K562 (cell line): ENCODE data around the gene TLE6. TPM values are rescaled to one million over a fixed set of nuclear protein-coding genes. Genes with fewer than 3 reads are reported as not detected.

ENCODE experiments used
- ATAC-seq: fragments of 200-7000 bp; cut with Tn5 transposase; 3 replicates; pipeline ENCODE4 v1.9.1; 2020; ENCODE audit warnings: moderate library complexity
- BruUV-seq: library from RNA; stranded (reverse); fragments of 400-500 nt; replicated peaks from 2 replicates; lab custom pipeline; 2021; lab: Mats Ljungman, UMichigan
- CTCF ChIA-PET: fragments of 300-600 bp; formaldehyde crosslinking; extraction: SDS; loops from one replicate; lab custom pipeline; 2021; ENCODE audit warnings: low intra/inter-chr PET ratio; lab: Yijun Ruan, JAX
- POLR2A ChIA-PET: fragments of 300-600, 350-650 bp; sonication (Branson Sonifier 250); formaldehyde crosslinking; extraction: SDS; loops from one replicate; lab custom pipeline; 2021; ENCODE audit warnings: antibody characterized with exemption, inconsistent platforms; lab: Yijun Ruan, JAX
- DNase-seq, 4 experiments: peaks; one replicate each; pipeline versions ENCODE4 v3.0.0 to v3.0.0-alpha.2; 2011 to 2018; ENCODE audit warnings: low spot score in 3 of 4, mixed read lengths in 3 of 4; ENCODE audit errors: extremely low read depth in 1 of 4
- FAIRE-seq: peaks from 2 replicates; lab custom pipeline; 2011; peaks lifted over from hg19 to GRCh38; lab: Jason Lieb, UNC
- H2AFZ ChIP-seq: 2 replicates; pipeline ENCODE4 v1.6.0; 2011; ENCODE audit warnings: low read depth, low read length, control low read depth, inconsistent platforms
- H3K27ac ChIP-seq: fragments of 200-600 bp; 3 replicates; pipeline ENCODE4 v1.8.0; 2011; ENCODE audit warnings: low read depth, mild to moderate bottlenecking, control low read depth, inconsistent platforms, low read length, moderate library complexity, mixed read lengths; ENCODE audit errors: extremely low read depth
- H3K27me3 ChIP-seq, 2 experiments: fragments of 300-600 bp in 1 of 2; 2 replicates in 1 of 2; 3 replicates in 1 of 2; pipeline versions ENCODE4 v1.6.0 to v1.8.0; 2011; ENCODE audit warnings: inconsistent platforms in 2 of 2, low read length in 2 of 2, mild to moderate bottlenecking in 1 of 2, mixed read lengths in 1 of 2, moderate library complexity in 1 of 2; ENCODE audit not compliant: control insufficient read depth in 2 of 2, insufficient read depth in 2 of 2
- H3K36me3 ChIP-seq: fragments of 300-600 bp; 3 replicates; pipeline ENCODE4 v1.8.0; 2011; ENCODE audit warnings: mild to moderate bottlenecking, low read length, inconsistent platforms; ENCODE audit not compliant: control insufficient read depth, insufficient read depth
- H3K4me1 ChIP-seq, 2 experiments: fragments of 200-600 bp in 1 of 2; replicated peaks in 1 of 2; 2 replicates in 1 of 2; 3 replicates in 1 of 2; pipeline versions ENCODE4 v1.5.1 to v1.8.0; 2011; ENCODE audit warnings: inconsistent platforms in 2 of 2, low read length in 2 of 2, mild to moderate bottlenecking in 1 of 2, mixed read lengths in 1 of 2, moderate library complexity in 1 of 2; ENCODE audit not compliant: control insufficient read depth in 2 of 2, insufficient read depth in 2 of 2
- H3K4me2 ChIP-seq: 2 replicates; pipeline ENCODE4 v1.6.1; 2011; ENCODE audit warnings: low read length, control low read depth, inconsistent platforms, mixed read lengths; ENCODE audit not compliant: insufficient read depth
- H3K4me3 ChIP-seq: fragments of 200-600 bp; sonication (generic), shearing (Covaris generic); 2 replicates; pipeline ENCODE4 v1.5.1; 2016; ENCODE audit warnings: control low read depth, inconsistent platforms
- H3K79me2 ChIP-seq: fragments of 200-600 bp; 3 replicates; pipeline ENCODE4 v1.8.0; 2011; ENCODE audit warnings: low read length, inconsistent platforms; ENCODE audit not compliant: control insufficient read depth, insufficient read depth
- H3K9ac ChIP-seq, 2 experiments: 2 replicates each; pipeline versions ENCODE4 v1.6.0 to v1.6.1; 2011; ENCODE audit warnings: low read depth in 2 of 2, low read length in 2 of 2, control low read depth in 1 of 2, inconsistent platforms in 1 of 2, mild to moderate bottlenecking in 1 of 2, mixed read lengths in 1 of 2; ENCODE audit not compliant: insufficient read depth in 1 of 2
- H3K9me1 ChIP-seq: one replicate; pipeline ENCODE4 v1.6.0; 2011; ENCODE audit warnings: inconsistent platforms, mild to moderate bottlenecking, low read length, moderate library complexity; ENCODE audit not compliant: control insufficient read depth, insufficient read depth
- H3K9me3 ChIP-seq: replicated peaks from 2 replicates; pipeline ENCODE4 v1.5.1; 2011; ENCODE audit warnings: low read depth, low read length, inconsistent platforms; ENCODE audit not compliant: control insufficient read depth, insufficient read depth
- H4K20me1 ChIP-seq: replicated peaks from 2 replicates; pipeline ENCODE4 v1.6.1; 2011; ENCODE audit warnings: low read length, inconsistent platforms, mixed read lengths; ENCODE audit not compliant: control insufficient read depth, insufficient read depth
- ASH1L ChIP-seq: fragments of 450-650 bp; IDR thresholded peaks from 2 replicates; pipeline ENCODE4 v1.6.1; 2018; ENCODE audit warnings: borderline replicate concordance, mild to moderate bottlenecking, low read depth; ENCODE audit not compliant: partially characterized antibody
- EZH2 ChIP-seq: IDR thresholded peaks from 2 replicates; pipeline ENCODE4 v1.6.1; 2012; ENCODE audit warnings: low read depth, mild to moderate bottlenecking, inconsistent platforms, low read length, borderline replicate concordance
- FOXJ2 ChIP-seq: fragments of 200-800 bp; sonication (Bioruptor generic); IDR thresholded peaks from 2 replicates; pipeline ENCODE4 v1.6.1; 2016; ENCODE audit warnings: missing genetic modification characterization, missing compliant biosample characterization
- HDAC2 ChIP-seq: fragments of 450-650 bp; IDR thresholded peaks from 2 replicates; pipeline ENCODE4 v1.6.1; 2016; ENCODE audit warnings: mild to moderate bottlenecking
- HMBOX1 ChIP-seq: sonication (generic); IDR thresholded peaks from 2 replicates; pipeline ENCODE4 v1.6.1; 2016
- MECOM ChIP-seq: fragments of 250-450 bp; sonication (Bioruptor Pico); IDR thresholded peaks from 2 replicates; pipeline ENCODE4 v1.8.0; 2022; ENCODE audit warnings: inconsistent platforms
- NFE2L1 ChIP-seq: fragments of 450-650 bp; IDR thresholded peaks from 2 replicates; pipeline ENCODE4 v1.6.1; 2016; ENCODE audit warnings: missing genetic modification characterization, low read depth, mild to moderate bottlenecking, missing compliant biosample characterization, moderate library complexity, borderline replicate concordance
- ZNF274 ChIP-seq: IDR thresholded peaks from 2 replicates; pipeline ENCODE4 v1.6.1; 2011; ENCODE audit warnings: low read depth, mild to moderate bottlenecking, low read length, moderate library complexity, borderline replicate concordance
- ZNF780A ChIP-seq: fragments of 250-450 bp; sonication (Bioruptor Pico); IDR thresholded peaks from 2 replicates; pipeline ENCODE4 v1.5.0; 2021; ENCODE audit warnings: mild to moderate bottlenecking
- WGBS: fragments of 100-300 bp; shearing (Covaris generic); methylation state at CpG from one replicate; pipeline ENCODE4 v1.1.6; 2016; ENCODE audit warnings: low coverage, mixed read lengths; ENCODE audit not compliant: insufficient coverage; ENCODE audit errors: missing lambda C conversion rate; 5-methylcytosine and 5-hydroxymethylcytosine counted together
- in situ Hi-C: fragments of 300-500 bp; cut with MboI; formaldehyde crosslinking; loops from 4 replicates; pipeline ENCODE4 v1.15.0; 2018; ENCODE audit warnings: inconsistent platforms, mixed read lengths
- intact Hi-C: fragments of 100-400 bp; cut with micrococcal nuclease; formaldehyde crosslinking; loops from 2 replicates; pipeline ENCODE4 v1.14.2; 2022
- polyA plus RNA-seq, 8 experiments: library from polyadenylated mRNA; depleted of rRNA in 4 of 8; stranded (reverse) in 5 of 8; unstranded in 3 of 8; fragments of >200 nt; fragmentation: Nextera tagmentation in 2 of 8; fragmentation: Illumina TruSeq in 1 of 8; extraction: Ambion mirVana in 2 of 8; extraction: Trizol in 1 of 8; gene quantifications; 2 replicates each; pipeline versions ENCODE4 v1.2.1 to v1.2.3, GENCODE V29; 2011 to 2014; ENCODE audit warnings: inconsistent platforms in 1 of 8, missing spikeins in 1 of 8
- total RNA-seq, 7 experiments: library from RNA; depleted of rRNA in 6 of 7; stranded (reverse); fragments of >200 nt in 6 of 7; fragmentation: Illumina TruSeq in 2 of 7; extraction: Trizol in 2 of 7; gene quantifications; 2 replicates each; pipeline versions ENCODE4 v1.2.1 to v1.2.3, GENCODE V29; 2011 to 2021; ENCODE audit warnings: low replicate concordance in 1 of 7
- TF ChIP-seq, protein P1 (sequence below), 2 experiments: fragments of 150-350 bp in 1 of 2; IDR thresholded peaks; 2 replicates each; pipeline ENCODE4 v1.6.1; 2012 to 2016; ENCODE audit warnings: low read depth in 2 of 2, low read length in 2 of 2, mild to moderate bottlenecking in 1 of 2, moderate library complexity in 1 of 2

The TLE6 gene
- total and polyA plus RNA-seq, 9 of the 15 experiments (the other 6 are each of a cell fraction or from before 2014, with no cell fraction given): 1.1 to 6.1 (median 2.5) TPM

DNA sequence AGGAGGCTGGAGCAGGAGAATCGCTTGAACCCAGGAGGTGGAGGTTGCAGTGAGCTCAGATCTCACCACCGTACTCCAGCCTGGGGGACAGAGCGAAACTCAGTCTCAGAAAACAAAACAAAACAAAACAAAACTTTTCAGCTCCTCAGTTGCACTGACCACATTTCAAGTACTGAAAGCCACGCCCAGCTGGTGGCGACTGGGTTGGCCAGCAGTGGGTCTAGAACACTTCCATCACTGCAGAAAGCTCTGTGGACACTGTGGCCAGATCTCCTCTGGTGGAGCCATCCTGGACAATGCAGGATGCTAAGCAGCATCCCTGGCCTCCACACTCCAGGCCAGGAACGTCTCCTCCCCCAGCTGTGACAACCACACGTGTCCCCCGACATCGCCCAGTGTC is 30.6 kb downstream of the TLE6 start:
- no peaks in the 10 kb centered on the region; a peak in 1 of 5 replicates for H3K27me3 ChIP-seq
- H3K9ac ChIP-seq: 0 out of 4 replicates have a peak overlapping the region, but pooled peaks of 1 of the 2 experiments have one; percentile 70
- DNase-seq (no peak), ATAC-seq (no peak), FAIRE-seq (no peak)
- 52% methylated on average over 9 of the region's 9 CpGs for WGBS
- no peak overlapping the region for H3K4me2 ChIP-seq
- TF ChIP-seq FOXJ2 (tag): no peak
- no peak for TF ChIP-seq MECOM (CRISPR knock-in tag)
- no peak for TF ChIP-seq EZH2
- no peak for TF ChIP-seq ASH1L
- TF ChIP-seq NFE2L1 (tag): no peak
- no peak for TF ChIP-seq ZNF274
- TF ChIP-seq HDAC2: no peak
- TF ChIP-seq ZNF780A (CRISPR knock-in tag): no peak
- TF ChIP-seq, protein P1, sequence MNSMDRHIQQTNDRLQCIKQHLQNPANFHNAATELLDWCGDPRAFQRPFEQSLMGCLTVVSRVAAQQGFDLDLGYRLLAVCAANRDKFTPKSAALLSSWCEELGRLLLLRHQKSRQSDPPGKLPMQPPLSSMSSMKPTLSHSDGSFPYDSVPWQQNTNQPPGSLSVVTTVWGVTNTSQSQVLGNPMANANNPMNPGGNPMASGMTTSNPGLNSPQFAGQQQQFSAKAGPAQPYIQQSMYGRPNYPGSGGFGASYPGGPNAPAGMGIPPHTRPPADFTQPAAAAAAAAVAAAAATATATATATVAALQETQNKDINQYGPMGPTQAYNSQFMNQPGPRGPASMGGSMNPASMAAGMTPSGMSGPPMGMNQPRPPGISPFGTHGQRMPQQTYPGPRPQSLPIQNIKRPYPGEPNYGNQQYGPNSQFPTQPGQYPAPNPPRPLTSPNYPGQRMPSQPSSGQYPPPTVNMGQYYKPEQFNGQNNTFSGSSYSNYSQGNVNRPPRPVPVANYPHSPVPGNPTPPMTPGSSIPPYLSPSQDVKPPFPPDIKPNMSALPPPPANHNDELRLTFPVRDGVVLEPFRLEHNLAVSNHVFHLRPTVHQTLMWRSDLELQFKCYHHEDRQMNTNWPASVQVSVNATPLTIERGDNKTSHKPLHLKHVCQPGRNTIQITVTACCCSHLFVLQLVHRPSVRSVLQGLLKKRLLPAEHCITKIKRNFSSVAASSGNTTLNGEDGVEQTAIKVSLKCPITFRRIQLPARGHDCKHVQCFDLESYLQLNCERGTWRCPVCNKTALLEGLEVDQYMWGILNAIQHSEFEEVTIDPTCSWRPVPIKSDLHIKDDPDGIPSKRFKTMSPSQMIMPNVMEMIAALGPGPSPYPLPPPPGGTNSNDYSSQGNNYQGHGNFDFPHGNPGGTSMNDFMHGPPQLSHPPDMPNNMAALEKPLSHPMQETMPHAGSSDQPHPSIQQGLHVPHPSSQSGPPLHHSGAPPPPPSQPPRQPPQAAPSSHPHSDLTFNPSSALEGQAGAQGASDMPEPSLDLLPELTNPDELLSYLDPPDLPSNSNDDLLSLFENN (IDR thresholded peaks at IDR 0.05; ENCODE audit: low read depth in 2 of 2, low read length in 2 of 2): no peak
- no peak for TF ChIP-seq HMBOX1
- H3K9me1 ChIP-seq: no peaks in the 10 kb centered on the region
- H3K36me3 ChIP-seq: no peaks in the 10 kb centered on the region
- H2AFZ ChIP-seq: no peak overlapping the region
- intact Hi-C loops: no loop called here
- CTCF ChIA-PET: no interaction called here
- H3K27ac ChIP-seq: no peak overlapping the region
- no peak overlapping the region for H3K4me3 ChIP-seq
- POLR2A ChIA-PET: interaction anchor here (0.7 to 0.9 kb wide), 3 partner anchors 26 to 58 kb away, joined by 3 read pairs; partner anchors contain the start of gene TLE6
- H4K20me1 ChIP-seq: no peaks in the 10 kb centered on the region
- no peaks in the 10 kb centered on the region for H3K79me2 ChIP-seq
- H3K9me3 ChIP-seq: no peaks in the 10 kb centered on the region
- BruUV-seq: no TSS peak
- in situ Hi-C loops: no loop called here
- peaks cover 0 to 28% of the 10 kb centered on the region in 2 experiments; a peak in 2 of 5 replicates for H3K4me1 ChIP-seq
